Measurements from ENCODE around the gene KCNJ15. TPM values are rescaled to one million over a fixed set of nuclear protein-coding genes. Genes with fewer than 3 reads are reported as not detected.

The KCNJ15 gene
- total RNA-seq, 5 donors from 2014 or later (not counting 1 experiment from before 2014, with no cell fraction given): 0.09 to 0.66 (median 0.43) TPM

- POLR2A ChIA-PET: no interaction called here
- 100% methylated on average over 1 of the region's 3 CpGs for WGBS (ENCODE audit: insufficient coverage)
- peaks cover 12 to 22% (median 13%) of the 10 kb centered on the region in 3 donors for H3K4me1 Mint-ChIP-seq
- Histone ChIP-seq H3K4me3 (ENCODE audit: control insufficient read depth in 1 of 2, extremely low read depth in 1 of 2, low read length in 1 of 2) (no peak overlapping the region), H3K27ac (ENCODE audit: low read length) (no peak overlapping the region), H3K36me3 (ENCODE audit: control insufficient read depth in 2 of 2, extremely low read depth in 1 of 2, insufficient read depth in 1 of 2, low read length in 1 of 2) (no peaks in the 10 kb centered on the region), H3K9me3 (no peaks in the 10 kb centered on the region), H3K27me3 (replicated peaks in 1 of 2; ENCODE audit: control insufficient read depth in 2 of 2, extremely low read depth in 1 of 2, insufficient read depth in 2 of 2, low read length in 1 of 2) (peaks cover 0 to 15% of the 10 kb centered on the region in 2 experiments), H3K4me1 (ENCODE audit: control insufficient read depth in 1 of 2, extremely low read depth in 1 of 2, insufficient read depth in 2 of 2, low read length in 2 of 2) (peaks cover 2 to 5% of the 10 kb centered on the region in 2 experiments)
- no peaks in the 10 kb centered on the region for H3K36me3 Mint-ChIP-seq
- no peak overlapping the region for H3K4me3 Mint-ChIP-seq
- CTCF ChIA-PET: interaction anchor here in 1 of 2 donors (1.4 kb wide), 1 partner anchor 131 kb away, joined by 4 read pairs; no protein-coding TSS in a partner anchor
- peaks cover 0 to 4% (median 0%) of the 10 kb centered on the region in 3 donors for H3K9me3 Mint-ChIP-seq
- H3K27me3 Mint-ChIP-seq: peaks cover 2 to 4% of the 10 kb centered on the region in 2 donors
- DNase-seq: no peak
- H3K27ac Mint-ChIP-seq: no peak overlapping the region
- no peak for ATAC-seq (replicated peaks in 1 of 4)
Observed at GRCh38 chr21:38350684-38351083, 93.9 kb downstream of the KCNJ15 start.

DNA sequence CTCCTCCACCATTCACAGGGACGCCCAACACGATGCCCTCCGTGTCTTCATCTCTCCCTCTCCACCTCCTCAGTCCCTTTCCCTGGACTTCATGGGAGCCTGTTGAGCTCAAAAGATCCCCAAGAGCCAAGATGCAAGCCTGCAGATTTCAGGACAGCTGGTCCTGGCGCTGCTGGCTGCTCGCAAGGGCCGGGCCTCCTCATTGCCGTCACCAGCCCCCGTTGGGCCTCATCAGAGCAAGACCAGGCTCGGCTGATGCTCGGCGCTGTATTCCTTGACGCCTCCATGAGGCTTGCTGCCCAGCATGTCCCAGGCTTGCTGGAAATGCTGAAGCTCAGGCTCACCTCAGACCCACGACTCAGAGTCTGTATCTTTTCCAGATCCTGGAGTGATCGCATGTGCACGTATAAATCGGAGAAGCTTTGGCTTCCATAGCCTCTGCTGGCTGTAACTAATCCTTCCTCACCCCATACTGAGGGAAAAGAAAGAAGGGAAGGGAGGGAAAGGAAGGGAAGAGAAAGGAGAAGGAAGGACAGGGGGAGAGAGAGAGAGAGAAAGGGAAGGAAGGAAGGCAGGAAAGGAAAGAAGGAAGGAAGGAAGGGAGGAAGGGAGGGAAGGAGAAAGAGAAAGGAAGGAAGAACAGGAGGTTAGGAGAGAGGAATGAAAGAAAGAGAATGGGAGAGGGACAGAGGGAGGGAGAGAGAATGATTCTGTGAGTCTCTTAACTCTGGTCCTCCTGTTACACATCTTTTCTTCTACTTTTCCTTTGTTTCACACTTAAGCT is 94.6 kb downstream of the KCNJ15 start:
- DNase-seq (no peak), ATAC-seq (replicated peaks in 1 of 4) (no peak)
- H3K27me3 ChIP-seq (replicated peaks in 1 of 2; ENCODE audit: control insufficient read depth in 2 of 2, extremely low read depth in 1 of 2, insufficient read depth in 2 of 2, low read length in 1 of 2): peaks cover 0 to 22% of the 10 kb centered on the region in 2 experiments
- no peaks in the 10 kb centered on the region for H3K9me3 ChIP-seq
- no peaks in the 10 kb centered on the region for H3K36me3 ChIP-seq (ENCODE audit: control insufficient read depth in 2 of 2, extremely low read depth in 1 of 2, insufficient read depth in 1 of 2, low read length in 1 of 2)
- H3K9me3 Mint-ChIP-seq: no peaks in the 10 kb centered on the region
- CTCF ChIA-PET: interaction anchor here (0.7 to 2.8 kb wide), 5 partner anchors 72 to 141 kb away, joined by 3 to 15 read pairs (median 4); no protein-coding TSS in a partner anchor
- H3K36me3 Mint-ChIP-seq: no peaks in the 10 kb centered on the region
- H3K27ac ChIP-seq (ENCODE audit: low read length): no peak overlapping the region
- H3K4me1 Mint-ChIP-seq: peaks cover 12 to 22% (median 13%) of the 10 kb centered on the region in 3 donors
- peaks cover 5% of the 10 kb centered on the region in 2 experiments for H3K4me1 ChIP-seq (ENCODE audit: control insufficient read depth in 1 of 2, extremely low read depth in 1 of 2, insufficient read depth in 2 of 2, low read length in 2 of 2)
- no peak overlapping the region for H3K27ac Mint-ChIP-seq
- H3K27me3 Mint-ChIP-seq: peaks cover 2 to 7% of the 10 kb centered on the region in 2 donors
- H3K4me3 Mint-ChIP-seq: peak overlapping the region in 1 of 3 donors; percentile 20
- POLR2A ChIA-PET: no interaction called here
- H3K4me3 ChIP-seq (ENCODE audit: control insufficient read depth in 1 of 2, extremely low read depth in 1 of 2, low read length in 1 of 2): no peak overlapping the region
- WGBS (ENCODE audit: insufficient coverage): 87% methylated on average over 13 of the region's 16 CpGs

DNA sequence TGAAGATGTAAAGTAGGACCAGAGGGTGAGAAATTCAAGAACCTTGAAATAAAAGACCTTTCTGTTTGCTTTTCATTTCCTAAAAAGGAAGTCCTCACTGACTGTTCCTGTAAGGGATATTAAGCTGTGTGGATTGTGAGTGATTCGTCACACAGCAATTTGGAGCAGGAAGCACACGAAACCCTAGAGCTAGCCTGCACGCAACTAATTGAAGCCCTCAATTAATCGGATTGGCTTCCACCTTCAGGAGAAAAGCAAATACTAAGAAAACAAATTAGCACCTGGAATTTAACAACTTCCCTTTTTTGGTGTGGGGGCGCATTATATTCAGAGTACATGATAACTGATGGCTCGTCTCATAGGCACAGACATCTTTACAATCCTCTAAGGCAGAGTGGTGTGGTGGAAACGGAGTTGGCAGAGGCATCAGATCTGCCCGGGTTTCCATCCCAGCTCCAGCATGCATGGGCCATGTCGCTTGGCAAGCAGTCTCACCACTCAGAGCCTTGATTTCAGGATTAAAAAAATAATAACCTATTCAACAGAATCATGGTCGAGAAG is 95.2 kb downstream of the KCNJ15 start:
- DNase-seq (peak in 1 of 35 experiments; percentile 12), ATAC-seq (replicated peaks in 1 of 4) (peak in 1 of 4 experiments; percentile 28)
- H3K27ac ChIP-seq (ENCODE audit: low read length): no peak overlapping the region
- H3K9me3 ChIP-seq: no peaks in the 10 kb centered on the region
- no CpG with 5 or more reads among the region's 10 CpGs for WGBS (ENCODE audit: insufficient coverage)
- Mint-ChIP-seq H3K27me3 (peaks cover 2 to 10% of the 10 kb centered on the region in 2 donors), H3K9me3 (no peaks in the 10 kb centered on the region), H3K27ac (no peak overlapping the region), H3K4me3 (peak overlapping the region in 1 of 3 donors; percentile 20), H3K4me1 (peaks cover 12 to 22% (median 13%) of the 10 kb centered on the region in 3 donors), H3K36me3 (no peaks in the 10 kb centered on the region)
- CTCF ChIA-PET: interaction anchor here (0.6 to 2.8 kb wide), 12 partner anchors 46 to 783 kb away, joined by 3 to 15 read pairs (median 4); no protein-coding TSS in a partner anchor
- no peak overlapping the region for H3K4me3 ChIP-seq (ENCODE audit: control insufficient read depth in 1 of 2, extremely low read depth in 1 of 2, low read length in 1 of 2)
- POLR2A ChIA-PET: no interaction called here
- no peaks in the 10 kb centered on the region for H3K36me3 ChIP-seq (ENCODE audit: control insufficient read depth in 2 of 2, extremely low read depth in 1 of 2, insufficient read depth in 1 of 2, low read length in 1 of 2)
- peaks cover 0 to 24% of the 10 kb centered on the region in 2 experiments for H3K27me3 ChIP-seq (replicated peaks in 1 of 2; ENCODE audit: control insufficient read depth in 2 of 2, extremely low read depth in 1 of 2, insufficient read depth in 2 of 2, low read length in 1 of 2)
- peaks cover 5% of the 10 kb centered on the region in 2 experiments for H3K4me1 ChIP-seq (ENCODE audit: control insufficient read depth in 1 of 2, extremely low read depth in 1 of 2, insufficient read depth in 2 of 2, low read length in 2 of 2)

DNA sequence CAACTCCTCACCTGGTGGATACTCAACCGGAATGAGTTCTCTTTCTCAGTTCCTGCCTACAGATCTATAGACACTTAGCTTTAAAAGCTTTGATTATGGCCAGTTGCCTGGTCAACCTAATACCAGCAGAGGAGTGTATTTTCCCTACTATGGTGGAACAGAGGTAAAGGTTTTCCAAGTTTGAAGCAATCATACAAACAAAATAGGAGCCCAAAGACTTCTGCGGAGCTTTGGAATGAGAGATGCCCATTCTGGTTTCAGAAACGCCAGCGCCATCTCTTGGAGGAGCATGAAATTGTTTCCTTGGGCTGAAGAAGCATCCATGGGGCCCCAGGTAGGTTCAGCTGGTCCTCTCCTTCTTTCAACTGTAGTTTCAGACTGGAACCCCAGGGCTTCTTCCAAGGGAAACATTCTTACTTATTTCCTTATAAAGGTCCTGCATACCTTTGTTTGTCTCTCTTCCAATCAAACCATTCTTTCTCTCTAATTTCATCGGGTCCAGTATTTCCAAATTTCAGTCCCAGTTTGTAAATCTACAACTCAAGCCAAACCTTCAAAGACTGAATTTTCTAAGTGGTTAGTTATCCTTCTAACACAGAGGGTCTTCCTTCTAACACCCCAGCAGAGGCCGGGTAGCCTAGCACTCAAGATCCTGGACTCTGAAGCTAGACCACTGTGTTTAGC is 95.9 kb downstream of the KCNJ15 start:
- peak in 1 of 4 experiments; percentile 57 for ATAC-seq (replicated peaks in 1 of 4)
- CTCF ChIA-PET: interaction anchor here (0.6 to 2.8 kb wide), 12 partner anchors 46 to 784 kb away, joined by 3 to 15 read pairs (median 4); no protein-coding TSS in a partner anchor
- 31% methylated on average over 4 of the region's 6 CpGs for WGBS (ENCODE audit: insufficient coverage)

DNA sequence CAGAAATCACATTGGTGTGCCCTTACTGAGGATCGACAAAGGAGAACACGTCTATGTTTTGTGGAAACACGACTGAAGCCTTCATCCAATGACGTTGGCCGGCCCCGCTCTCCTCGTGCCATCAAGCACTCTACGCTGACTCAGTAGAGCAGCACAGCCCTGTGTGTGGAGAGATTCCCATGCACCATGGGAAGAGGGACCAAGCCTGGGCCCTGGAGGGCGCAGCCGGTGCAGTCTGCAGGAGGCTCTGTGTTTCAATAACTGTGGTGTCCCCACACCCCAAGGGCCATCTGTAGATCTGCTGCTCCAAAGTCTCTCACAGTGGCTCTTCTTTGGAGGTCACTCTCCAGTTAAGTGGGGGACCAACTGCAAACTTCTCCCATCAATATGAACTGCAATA is 97.4 kb downstream of the KCNJ15 start:
- ChIA-PET CTCF (interaction anchor here (1.2 to 2.8 kb wide), 3 partner anchors 11 to 137 kb away, joined by 5 to 15 read pairs (median 6); no protein-coding TSS in a partner anchor), POLR2A (no interaction called here)
- WGBS (ENCODE audit: insufficient coverage): 94% methylated on average over 8 of the region's 10 CpGs

More for the DNA sequence above, 95.9 kb downstream of the KCNJ15 start:
- H3K4me3 Mint-ChIP-seq: peak overlapping the region in 1 of 3 donors; percentile 20
- no peak overlapping the region for H3K27ac ChIP-seq (ENCODE audit: low read length)
- no peak overlapping the region for H3K27ac Mint-ChIP-seq
- no peaks in the 10 kb centered on the region for H3K9me3 ChIP-seq
- H3K9me3 Mint-ChIP-seq: no peaks in the 10 kb centered on the region
- no peak overlapping the region for H3K4me3 ChIP-seq (ENCODE audit: control insufficient read depth in 1 of 2, extremely low read depth in 1 of 2, low read length in 1 of 2)
- peaks cover 0 to 24% of the 10 kb centered on the region in 2 experiments for H3K27me3 ChIP-seq (replicated peaks in 1 of 2; ENCODE audit: control insufficient read depth in 2 of 2, extremely low read depth in 1 of 2, insufficient read depth in 2 of 2, low read length in 1 of 2)
- H3K4me1 Mint-ChIP-seq: peaks cover 12 to 22% (median 13%) of the 10 kb centered on the region in 3 donors
- peaks cover 5% of the 10 kb centered on the region in 2 experiments for H3K4me1 ChIP-seq (ENCODE audit: control insufficient read depth in 1 of 2, extremely low read depth in 1 of 2, insufficient read depth in 2 of 2, low read length in 2 of 2)
- peak in 28 of 35 experiments; percentile 4 to 60 (median 32) for DNase-seq
- POLR2A ChIA-PET: no interaction called here
- H3K27me3 Mint-ChIP-seq: peaks cover 0 to 10% of the 10 kb centered on the region in 2 donors
- H3K36me3 Mint-ChIP-seq: no peaks in the 10 kb centered on the region
- no peaks in the 10 kb centered on the region for H3K36me3 ChIP-seq (ENCODE audit: control insufficient read depth in 2 of 2, extremely low read depth in 1 of 2, insufficient read depth in 1 of 2, low read length in 1 of 2)

More for the DNA sequence above, 97.4 kb downstream of the KCNJ15 start:
- peaks cover 0 to 30% of the 10 kb centered on the region in 2 experiments for H3K27me3 ChIP-seq (replicated peaks in 1 of 2; ENCODE audit: control insufficient read depth in 2 of 2, extremely low read depth in 1 of 2, insufficient read depth in 2 of 2, low read length in 1 of 2)
- no peak overlapping the region for H3K4me3 ChIP-seq (ENCODE audit: control insufficient read depth in 1 of 2, extremely low read depth in 1 of 2, low read length in 1 of 2)
- H3K9me3 ChIP-seq: no peaks in the 10 kb centered on the region
- Mint-ChIP-seq H3K4me1 (peaks cover 7 to 16% (median 8%) of the 10 kb centered on the region in 3 donors), H3K27ac (no peak overlapping the region), H3K9me3 (no peaks in the 10 kb centered on the region), H3K4me3 (no peak overlapping the region), H3K36me3 (no peaks in the 10 kb centered on the region), H3K27me3 (peaks cover under 1 to 16% of the 10 kb centered on the region in 2 donors)
- no peaks in the 10 kb centered on the region for H3K36me3 ChIP-seq (ENCODE audit: control insufficient read depth in 2 of 2, extremely low read depth in 1 of 2, insufficient read depth in 1 of 2, low read length in 1 of 2)
- H3K4me1 ChIP-seq (ENCODE audit: control insufficient read depth in 1 of 2, extremely low read depth in 1 of 2, insufficient read depth in 2 of 2, low read length in 2 of 2): peaks cover 5% of the 10 kb centered on the region in 2 experiments
- DNase-seq (no peak), ATAC-seq (replicated peaks in 1 of 4) (no peak)
- H3K27ac ChIP-seq (ENCODE audit: low read length): no peak overlapping the region
